AG08395 (cell line): ENCODE results near the gene APBB1.

Experiments used
- DNase-seq: peaks from one replicate; pipeline ENCODE4 v3.0.0; 2012; ENCODE audit warnings: mixed read lengths, low spot score

Gene APBB1

DNA sequence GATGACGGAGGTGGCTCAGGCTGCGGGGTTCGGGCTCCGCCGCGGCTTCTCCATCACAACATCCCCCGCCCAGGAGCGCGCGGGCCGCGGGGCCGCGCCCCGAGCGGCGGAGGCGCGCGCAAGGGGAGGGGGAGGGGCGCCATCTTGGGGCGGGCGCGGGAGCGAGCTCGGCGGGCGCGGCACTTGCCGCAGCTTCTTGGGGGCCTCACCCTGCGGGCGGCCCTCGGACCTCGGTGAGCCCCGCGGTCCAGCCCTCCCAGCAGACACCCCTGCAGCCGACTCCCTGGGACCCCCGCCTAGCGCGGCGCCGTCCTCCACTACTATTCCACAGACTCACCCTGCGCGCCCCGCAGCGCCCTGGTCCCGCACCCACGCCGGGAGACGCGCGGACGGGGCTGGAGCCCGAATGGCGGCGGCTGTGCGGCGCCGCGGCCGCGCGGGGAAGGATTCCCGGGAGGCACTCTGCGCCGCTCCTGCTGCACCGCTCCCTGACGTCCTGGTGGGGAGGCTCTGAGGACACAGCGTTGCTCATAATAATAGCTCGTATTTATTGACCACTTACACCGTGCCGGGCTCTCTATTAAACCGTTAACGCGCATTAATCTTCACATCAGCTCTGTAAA, at the start of gene APBB1:
APBB1 (minus strand) TSS at position 86 of the 623 bp plus-strand sequence. CDS start 7,747 bp downstream, outside the sequence.
- peak; percentile 82 for DNase-seq

GRCh38 chr11:6459099-6459450, 40.2 kb upstream of the APBB1 start:
- DNase-seq, result no peak

DNA sequence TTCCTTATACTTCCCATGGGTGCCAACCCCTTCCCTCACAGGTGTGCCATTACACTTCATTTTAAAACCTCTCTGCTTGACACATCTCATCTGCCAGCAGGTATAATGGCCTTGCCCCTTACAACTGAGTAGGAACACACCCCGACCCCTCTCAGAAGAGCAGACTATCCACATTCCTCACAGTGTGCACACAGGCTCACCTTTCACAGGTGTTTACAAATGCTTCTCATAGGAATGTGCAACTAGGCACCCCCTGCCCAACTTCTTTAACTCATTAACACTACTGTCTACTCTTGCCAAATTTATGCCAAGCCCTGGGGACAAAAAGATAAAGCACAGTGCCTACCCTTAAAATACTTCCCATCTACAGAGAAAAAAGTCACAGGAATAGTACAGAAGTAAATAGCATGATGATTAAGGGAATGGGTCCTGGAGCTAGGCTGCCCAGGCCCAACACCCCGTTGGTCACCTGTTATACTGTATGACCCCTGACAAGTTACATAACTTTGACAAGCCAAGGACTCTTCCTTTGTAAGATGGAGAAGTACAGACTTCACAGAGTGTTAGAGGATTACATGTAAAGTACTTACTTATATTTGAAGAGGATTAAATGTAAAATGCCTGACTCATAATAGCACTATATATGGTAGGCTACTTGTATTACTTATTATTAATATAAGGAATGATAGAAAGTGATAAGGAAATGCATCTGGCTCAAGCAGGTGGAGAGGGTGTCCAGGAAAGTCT, 39.6 kb upstream of the APBB1 start:
- no peak for DNase-seq

GRCh38 chr11:6457581-6458320, 38.9 kb upstream of the APBB1 start:
- no peak for DNase-seq

- DNase-seq, result no peak
Observed at GRCh38 chr11:6456361-6457073, 37.6 kb upstream of the APBB1 start.

DNA sequence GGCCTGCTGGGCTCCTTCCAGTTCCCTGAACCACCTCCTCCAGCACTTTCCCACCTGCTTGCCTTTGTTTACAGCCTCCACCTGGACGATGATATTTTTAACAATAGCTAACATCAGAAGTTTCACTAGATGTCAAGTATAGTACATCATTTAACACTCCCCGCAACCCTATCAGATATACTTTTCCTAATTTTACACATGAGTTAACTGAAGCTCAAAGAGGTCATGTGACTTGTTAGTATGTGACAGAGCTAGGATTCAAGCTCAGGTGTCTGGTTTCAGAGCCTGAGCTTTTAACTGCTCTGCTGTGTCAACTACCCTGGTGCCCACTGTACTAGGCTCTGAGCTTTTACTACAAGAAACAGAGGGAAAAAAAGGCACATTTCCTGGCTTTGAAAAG, 36.2 kb upstream of the APBB1 start:
- no peak for DNase-seq

DNA sequence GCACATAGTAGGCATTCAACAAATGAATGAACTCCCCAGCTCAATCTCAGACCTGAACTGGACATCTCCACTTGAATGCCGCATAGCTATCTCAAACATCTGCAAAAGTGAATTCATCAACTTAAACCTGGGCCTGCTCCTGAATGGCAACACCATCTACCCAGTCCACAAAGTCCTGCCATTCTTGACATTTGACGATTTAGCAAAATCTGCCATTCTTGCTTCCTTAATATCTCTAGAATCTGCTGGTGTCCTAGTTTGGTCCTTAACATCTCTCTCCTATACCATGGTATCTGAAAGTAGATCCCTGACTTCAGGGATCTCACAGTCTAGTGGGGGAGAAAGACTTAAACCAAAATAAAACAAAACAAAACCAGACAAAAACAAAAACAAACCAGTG, 34.3 kb upstream of the APBB1 start:
- no peak for DNase-seq

GRCh38 chr11:6452219-6452618, 33.3 kb upstream of the APBB1 start:
- peak; percentile 26 for DNase-seq

- no peak for DNase-seq
Observed at GRCh38 chr11:6448574-6448973, 29.7 kb upstream of the APBB1 start.

GRCh38 chr11:6443269-6444003, 24.5 kb upstream of the APBB1 start:
- peak; percentile 81 for DNase-seq

- no peak for DNase-seq
Observed at GRCh38 chr11:6442441-6442840, 23.5 kb upstream of the APBB1 start.

- DNase-seq, result no peak
Observed at GRCh38 chr11:6440906-6441358, 22.0 kb upstream of the APBB1 start, which contains the start of gene HPX. TSS of gene HPX (minus strand) at chr11:6440987. CDS start at chr11:6440963, 24 bp downstream.

DNA sequence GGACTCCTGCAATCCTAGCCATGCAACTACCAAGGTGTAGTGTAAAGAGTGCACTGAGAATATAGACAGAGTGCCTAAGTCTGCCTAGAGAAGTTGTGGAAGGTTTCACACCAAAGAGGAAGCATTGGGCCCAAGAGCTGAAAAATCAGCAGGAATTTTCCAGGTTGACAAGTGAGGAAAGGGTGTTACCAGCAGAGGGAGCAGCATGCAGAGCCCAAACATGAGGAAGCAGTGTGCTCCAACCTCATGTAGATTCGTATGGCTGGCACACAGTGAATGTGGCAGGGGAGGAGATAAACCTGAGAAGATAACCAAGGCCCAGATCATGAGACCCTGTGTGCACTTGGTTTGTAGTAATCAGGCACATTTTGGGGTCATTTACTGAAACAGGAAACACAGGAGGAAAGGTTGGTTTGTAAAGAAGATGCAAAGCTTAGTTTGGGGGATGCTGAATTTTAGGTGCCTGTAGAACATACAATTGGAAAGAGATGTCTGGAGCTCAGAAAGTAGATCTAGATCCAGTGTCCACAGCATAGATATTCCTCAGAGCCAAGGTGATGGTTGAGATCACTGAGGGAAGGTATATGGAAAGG, 20.2 kb upstream of the APBB1 start:
- peak; percentile 73 for DNase-seq

GRCh38 chr11:6437993-6438392, 19.1 kb upstream of the APBB1 start:
- DNase-seq, result no peak

DNA sequence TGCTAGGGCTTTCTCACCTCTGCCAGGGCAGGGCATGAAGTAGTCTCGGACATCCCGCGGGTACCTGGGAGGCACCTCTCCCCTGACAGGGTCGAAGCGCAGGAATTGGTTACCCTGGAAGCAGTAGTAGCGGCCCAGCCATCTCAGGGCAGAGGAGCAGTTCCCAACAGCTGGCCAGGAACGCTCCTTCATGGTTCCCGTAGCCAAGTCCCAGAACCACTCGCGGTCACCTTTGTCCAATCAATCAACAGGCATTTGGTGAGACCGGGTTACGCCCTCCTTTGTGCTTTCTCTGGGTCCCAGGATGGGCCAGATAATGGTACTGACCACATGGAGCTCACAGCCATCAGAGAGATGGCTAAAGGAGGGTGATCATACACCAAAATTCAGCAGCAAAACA, 18.5 kb upstream of the APBB1 start:
- no peak for DNase-seq

- DNase-seq, result no peak
Observed at GRCh38 chr11:6433998-6434660, 15.2 kb upstream of the APBB1 start.

DNA sequence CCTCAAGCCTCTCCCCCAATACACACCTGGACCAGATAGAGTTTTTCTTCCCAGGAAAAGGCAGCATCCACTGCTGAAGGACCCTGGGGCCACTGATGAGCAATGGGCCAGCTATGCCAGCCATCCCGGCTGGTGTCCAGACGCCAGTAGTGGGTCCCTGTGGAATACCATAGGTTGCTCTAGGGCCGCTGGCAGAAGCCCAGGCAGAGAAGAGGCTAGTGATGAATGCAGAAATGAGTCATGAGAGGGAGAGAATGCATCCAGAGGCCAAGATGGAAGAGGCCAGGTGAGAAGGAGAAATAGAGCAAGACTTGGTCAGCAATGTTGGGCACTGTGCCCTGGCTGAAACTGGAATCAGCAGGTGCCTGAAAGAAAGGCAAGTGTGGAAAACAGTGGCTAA, 13.0 kb upstream of the APBB1 start:
- DNase-seq, result peak; percentile 93

GRCh38 chr11:6427516-6427915, 8.6 kb upstream of the APBB1 start:
- no peak for DNase-seq

- no peak for DNase-seq
Observed at GRCh38 chr11:6420677-6421076, 1.8 kb upstream of the APBB1 start.

DNA sequence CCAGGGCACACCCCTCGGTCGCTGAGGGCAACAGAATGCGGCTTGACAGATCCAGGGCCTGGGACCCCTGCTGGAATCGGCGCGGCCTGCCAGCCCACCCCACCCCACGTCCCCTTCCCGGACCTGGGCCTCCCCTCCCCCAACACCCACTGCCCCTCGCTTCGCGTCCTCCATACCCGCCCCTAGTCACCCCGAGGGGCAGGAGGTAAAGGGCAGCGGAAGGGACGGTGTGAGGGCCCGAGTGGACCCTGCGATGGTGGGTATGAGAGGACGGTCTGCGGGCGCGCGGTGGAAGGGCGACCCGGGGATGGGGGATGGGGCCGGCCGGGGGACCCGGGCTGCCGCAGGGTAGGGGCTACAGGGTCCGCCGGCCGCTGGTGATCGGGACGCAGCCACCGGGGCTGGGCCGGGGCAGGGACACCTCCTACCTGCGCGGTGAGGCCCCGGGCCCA, 311 bp downstream of the APBB1 start:
- no peak for DNase-seq
